Activated T-cell treated with anti-CD3 and anti-CD28 coated beads, Interleukin-2, amount 50 U/mL, for 24 hours (primary cell): Measurements from ENCODE around the gene DNAJA1.
A peak's percentile ranks its signal among the peaks of the same experiment; 100 is the strongest.

Experiments used
- DNase-seq: peaks from one replicate; pipeline ENCODE4 v3.0.0-alpha.2; 2020
- H3K27ac Mint-ChIP-seq: 2 replicates; pipeline ENCODE4 v1.8.0; 2020; ENCODE audit warnings: mild to moderate bottlenecking, mixed read lengths
- H3K27me3 Mint-ChIP-seq: 2 replicates; pipeline ENCODE4 v1.8.0; 2020; ENCODE audit warnings: mixed read lengths
- H3K36me3 Mint-ChIP-seq: 2 replicates; pipeline ENCODE4 v1.8.0; 2020; ENCODE audit warnings: low read depth, mixed read lengths
- H3K4me1 Mint-ChIP-seq: 2 replicates; pipeline ENCODE4 v1.8.0; 2020; ENCODE audit warnings: low read depth, mixed read lengths
- H3K4me3 Mint-ChIP-seq: 2 replicates; pipeline ENCODE4 v1.8.0; 2020; ENCODE audit warnings: mild to moderate bottlenecking, moderate library complexity, mixed read lengths
- H3K9me3 Mint-ChIP-seq: 2 replicates; pipeline ENCODE4 v1.8.0; 2020; ENCODE audit warnings: mixed read lengths

DNAJA1 gene

GRCh38 chr9:33019797-33020196 lies 5.3 kb upstream of the DNAJA1 start:
- H3K4me3 Mint-ChIP-seq: no peak overlapping the region
- H3K27me3 Mint-ChIP-seq: no peaks in the 10 kb centered on the region
- H3K4me1 Mint-ChIP-seq: peaks cover 35% of the 10 kb centered on the region
- H3K27ac Mint-ChIP-seq: no peak overlapping the region
- peaks cover 62% of the 10 kb centered on the region for H3K36me3 Mint-ChIP-seq
- H3K9me3 Mint-ChIP-seq: no peaks in the 10 kb centered on the region
- DNase-seq: no peak

- Mint-ChIP-seq H3K4me3 (peak overlapping the region; percentile 98), H3K27ac (no peak overlapping the region)
Observed at GRCh38 chr9:33022303-33022702, 2.8 kb upstream of the DNAJA1 start.

GRCh38 chr9:33022755-33023154 lies 2.3 kb upstream of the DNAJA1 start:
- H3K27ac Mint-ChIP-seq: peak overlapping the region; percentile 73
- H3K9me3 Mint-ChIP-seq: no peaks in the 10 kb centered on the region
- H3K27me3 Mint-ChIP-seq: no peaks in the 10 kb centered on the region
- DNase-seq: no peak
- H3K36me3 Mint-ChIP-seq: peaks cover 85% of the 10 kb centered on the region
- peaks cover 52% of the 10 kb centered on the region for H3K4me1 Mint-ChIP-seq
- peak overlapping the region; percentile 98 for H3K4me3 Mint-ChIP-seq

More at GRCh38 chr9:33022303-33022702, 2.8 kb upstream of the DNAJA1 start:
- no peak for DNase-seq
- Mint-ChIP-seq H3K36me3 (peaks cover 85% of the 10 kb centered on the region), H3K9me3 (no peaks in the 10 kb centered on the region), H3K4me1 (peaks cover 50% of the 10 kb centered on the region), H3K27me3 (no peaks in the 10 kb centered on the region)

- peaks cover 91% of the 10 kb centered on the region for H3K36me3 Mint-ChIP-seq
- H3K4me3 Mint-ChIP-seq: peak overlapping the region; percentile 98
- peak overlapping the region; percentile 97 for H3K27ac Mint-ChIP-seq
- no peaks in the 10 kb centered on the region for H3K27me3 Mint-ChIP-seq
- H3K4me1 Mint-ChIP-seq: peaks cover 61% of the 10 kb centered on the region
- DNase-seq: no peak
- no peaks in the 10 kb centered on the region for H3K9me3 Mint-ChIP-seq
Observed at GRCh38 chr9:33023661-33024060, 1.4 kb upstream of the DNAJA1 start.

- Mint-ChIP-seq H3K27me3 (no peaks in the 10 kb centered on the region), H3K27ac (peak overlapping the region; percentile 97), H3K9me3 (no peaks in the 10 kb centered on the region), H3K36me3 (peaks cover 93% of the 10 kb centered on the region), H3K4me1 (peaks cover 67% of the 10 kb centered on the region), H3K4me3 (peak overlapping the region; percentile 98)
- DNase-seq: peak; percentile 43
Observed at GRCh38 chr9:33024126-33024965, 727 bp upstream of the DNAJA1 start.

GRCh38 chr9:33025572-33026342 lies 684 bp downstream of the DNAJA1 start:
- Mint-ChIP-seq H3K4me1 (peaks cover 75% of the 10 kb centered on the region), H3K9me3 (no peaks in the 10 kb centered on the region), H3K4me3 (peak overlapping the region; percentile 98), H3K36me3 (peaks cover 97% of the 10 kb centered on the region), H3K27me3 (no peaks in the 10 kb centered on the region), H3K27ac (peak overlapping the region; percentile 97)
- peak; percentile 87 for DNase-seq

- Mint-ChIP-seq H3K27ac (peak overlapping the region; percentile 97), H3K27me3 (no peaks in the 10 kb centered on the region), H3K9me3 (no peaks in the 10 kb centered on the region), H3K4me1 (peaks cover 75% of the 10 kb centered on the region), H3K36me3 (peaks cover 99% of the 10 kb centered on the region), H3K4me3 (peak overlapping the region; percentile 98)
- no peak for DNase-seq
Observed at GRCh38 chr9:33029231-33029786, 4.2 kb downstream of the DNAJA1 start.

GRCh38 chr9:33030285-33030684 lies 5.2 kb downstream of the DNAJA1 start:
- H3K4me1 Mint-ChIP-seq: peaks cover 77% of the 10 kb centered on the region
- DNase-seq: no peak
- H3K27ac Mint-ChIP-seq: peak overlapping the region; percentile 79
- no peaks in the 10 kb centered on the region for H3K27me3 Mint-ChIP-seq
- H3K36me3 Mint-ChIP-seq: peaks cover 100% of the 10 kb centered on the region
- no peaks in the 10 kb centered on the region for H3K9me3 Mint-ChIP-seq
- peak overlapping the region; percentile 98 for H3K4me3 Mint-ChIP-seq

- DNase-seq: no peak
- H3K27ac Mint-ChIP-seq: peak overlapping the region; percentile 81
- H3K27me3 Mint-ChIP-seq: no peaks in the 10 kb centered on the region
- peaks cover 70% of the 10 kb centered on the region for H3K4me1 Mint-ChIP-seq
- peaks cover 100% of the 10 kb centered on the region for H3K36me3 Mint-ChIP-seq
- H3K9me3 Mint-ChIP-seq: no peaks in the 10 kb centered on the region
- H3K4me3 Mint-ChIP-seq: peak overlapping the region; percentile 37
Observed at GRCh38 chr9:33032292-33032691, 7.2 kb downstream of the DNAJA1 start.

- Mint-ChIP-seq H3K4me3 (no peak overlapping the region), H3K36me3 (peaks cover 99% of the 10 kb centered on the region), H3K9me3 (no peaks in the 10 kb centered on the region), H3K27ac (peak overlapping the region; percentile 81), H3K27me3 (no peaks in the 10 kb centered on the region), H3K4me1 (peaks cover 65% of the 10 kb centered on the region)
- no peak for DNase-seq
Observed at GRCh38 chr9:33032865-33033264, 7.8 kb downstream of the DNAJA1 start.

GRCh38 chr9:33040792-33041431 lies 15.8 kb downstream of the DNAJA1 start:
- H3K27me3 Mint-ChIP-seq: no peaks in the 10 kb centered on the region
- peaks cover 64% of the 10 kb centered on the region for H3K36me3 Mint-ChIP-seq
- no peak overlapping the region for H3K4me3 Mint-ChIP-seq
- H3K4me1 Mint-ChIP-seq: peaks cover 29% of the 10 kb centered on the region
- peak overlapping the region; percentile 29 for H3K27ac Mint-ChIP-seq
- DNase-seq: no peak
- no peaks in the 10 kb centered on the region for H3K9me3 Mint-ChIP-seq

GRCh38 chr9:33041432-33042188 lies 16.5 kb downstream of the DNAJA1 start:
- H3K9me3 Mint-ChIP-seq: no peaks in the 10 kb centered on the region
- no peaks in the 10 kb centered on the region for H3K27me3 Mint-ChIP-seq
- no peak overlapping the region for H3K27ac Mint-ChIP-seq
- peaks cover 63% of the 10 kb centered on the region for H3K36me3 Mint-ChIP-seq
- no peak overlapping the region for H3K4me3 Mint-ChIP-seq
- H3K4me1 Mint-ChIP-seq: peaks cover 23% of the 10 kb centered on the region
- no peak for DNase-seq

GRCh38 chr9:33042473-33042872 lies 17.4 kb downstream of the DNAJA1 start:
- Mint-ChIP-seq H3K36me3 (peaks cover 63% of the 10 kb centered on the region), H3K4me3 (no peak overlapping the region), H3K27ac (no peak overlapping the region), H3K4me1 (peaks cover 21% of the 10 kb centered on the region), H3K9me3 (no peaks in the 10 kb centered on the region), H3K27me3 (no peaks in the 10 kb centered on the region)
- DNase-seq: no peak

GRCh38 chr9:33043671-33044070 lies 18.6 kb downstream of the DNAJA1 start:
- H3K4me1 Mint-ChIP-seq: peaks cover 18% of the 10 kb centered on the region
- no peak for DNase-seq
- H3K27me3 Mint-ChIP-seq: no peaks in the 10 kb centered on the region
- peak overlapping the region; percentile 77 for H3K27ac Mint-ChIP-seq
- H3K9me3 Mint-ChIP-seq: no peaks in the 10 kb centered on the region
- H3K36me3 Mint-ChIP-seq: peaks cover 63% of the 10 kb centered on the region
- peak overlapping the region; percentile 73 for H3K4me3 Mint-ChIP-seq
